ENCODE results near the gene GARS1.
"Not testable (repeated sequence)": the region's sequence is repeated elsewhere in the genome, so short reads cannot be mapped to it uniquely, and the experiment has no call there.

Gene GARS1

GRCh38 chr7:30575910-30576309, 18.8 kb upstream of the GARS1 start:
- DNase-seq (ENCODE audit: low spot score) = no peak

DNA sequence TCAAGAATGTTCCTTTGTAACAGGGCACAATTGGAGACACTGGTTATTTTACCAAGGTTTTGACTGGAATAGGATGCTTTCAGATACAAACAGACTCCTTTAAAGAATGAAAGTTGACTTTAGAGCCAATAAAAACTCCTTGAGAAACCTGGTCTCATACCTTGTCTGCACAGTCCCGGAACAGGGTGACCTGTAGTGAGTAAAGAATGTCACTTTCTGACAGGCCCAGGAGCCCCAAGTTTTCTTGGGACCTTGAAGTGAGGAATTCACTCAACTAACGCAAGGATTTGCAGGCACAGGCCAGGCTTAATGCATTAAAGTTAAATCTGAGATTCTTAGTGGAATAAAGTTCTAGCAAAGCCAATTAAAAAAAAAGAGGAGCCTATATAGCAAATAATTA, 11.5 kb upstream of the GARS1 start:
- DNase-seq (ENCODE audit: low spot score) = no peak

DNA sequence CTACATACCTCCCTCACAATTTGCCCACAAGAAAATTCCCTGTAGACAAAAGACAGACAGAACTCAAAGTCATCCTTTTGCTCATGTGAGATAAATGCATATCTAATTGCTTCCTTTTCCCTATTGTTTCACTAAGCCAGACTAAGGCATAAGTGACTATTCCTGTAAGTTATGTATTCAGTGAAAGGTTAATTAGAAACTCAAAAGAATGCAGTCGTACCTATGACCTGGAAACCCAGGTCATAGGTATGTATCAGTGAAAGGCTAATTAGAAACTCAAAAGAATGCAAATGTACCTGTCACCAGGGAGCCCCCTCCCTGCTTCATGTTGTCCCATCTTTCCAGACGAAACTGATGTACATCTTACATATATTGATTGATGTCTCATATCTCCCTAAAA, 10.3 kb upstream of the GARS1 start:
- DNase-seq (ENCODE audit: low spot score) = peak; percentile 48

GRCh38 chr7:30584965-30585364, 9.7 kb upstream of the GARS1 start:
- DNase-seq (ENCODE audit: low spot score) = no peak

DNA sequence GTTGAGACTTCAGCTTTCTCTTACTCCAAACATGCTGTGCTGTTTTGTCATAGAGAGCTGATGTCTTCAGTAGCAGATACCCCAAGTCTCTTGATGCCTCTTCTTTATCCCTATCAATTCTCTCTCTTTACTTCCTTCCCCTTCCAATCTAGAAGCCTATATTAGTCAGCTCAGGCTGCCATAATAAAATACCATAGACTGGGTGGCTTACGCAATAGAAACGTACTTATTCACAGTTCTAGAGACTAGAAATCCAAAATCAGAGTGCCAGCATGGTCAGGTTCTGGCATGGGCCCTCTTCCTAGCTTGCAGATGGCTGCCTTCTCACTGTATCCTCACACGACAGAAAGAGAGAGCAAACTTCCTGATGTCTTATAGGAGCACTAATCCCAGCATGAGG, 9.0 kb upstream of the GARS1 start:
- DNase-seq (ENCODE audit: low spot score) = no peak

DNA sequence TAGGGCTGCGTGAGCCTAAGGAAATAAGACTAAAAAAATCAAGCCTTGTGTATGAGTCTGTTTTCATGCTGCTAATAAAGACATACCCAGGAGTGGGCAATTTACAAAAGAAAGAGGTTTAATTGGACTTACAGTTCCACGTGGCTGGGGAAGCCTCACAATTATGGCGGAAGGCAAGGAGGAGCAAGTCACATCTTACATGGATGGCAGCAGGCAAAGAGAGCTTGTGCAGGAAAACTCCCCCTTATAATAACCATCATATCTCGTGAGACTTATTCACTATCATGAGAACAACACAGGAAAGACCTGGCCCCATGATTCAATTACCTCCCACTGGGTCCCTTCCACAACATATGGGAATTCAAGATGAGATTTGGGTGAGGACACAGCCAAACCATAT, 7.1 kb upstream of the GARS1 start:
- DNase-seq (ENCODE audit: low spot score) = not testable (repeated sequence)

GRCh38 chr7:30589111-30589510, 5.6 kb upstream of the GARS1 start:
- no peak for DNase-seq (ENCODE audit: low spot score)

- DNase-seq (ENCODE audit: low spot score) = peak; percentile 94
Observed at GRCh38 chr7:30594048-30594539, 584 bp upstream of the GARS1 start.

GRCh38 chr7:30595436-30596013, 847 bp downstream of the GARS1 start:
- DNase-seq (ENCODE audit: low spot score) = peak; percentile 9

DNA sequence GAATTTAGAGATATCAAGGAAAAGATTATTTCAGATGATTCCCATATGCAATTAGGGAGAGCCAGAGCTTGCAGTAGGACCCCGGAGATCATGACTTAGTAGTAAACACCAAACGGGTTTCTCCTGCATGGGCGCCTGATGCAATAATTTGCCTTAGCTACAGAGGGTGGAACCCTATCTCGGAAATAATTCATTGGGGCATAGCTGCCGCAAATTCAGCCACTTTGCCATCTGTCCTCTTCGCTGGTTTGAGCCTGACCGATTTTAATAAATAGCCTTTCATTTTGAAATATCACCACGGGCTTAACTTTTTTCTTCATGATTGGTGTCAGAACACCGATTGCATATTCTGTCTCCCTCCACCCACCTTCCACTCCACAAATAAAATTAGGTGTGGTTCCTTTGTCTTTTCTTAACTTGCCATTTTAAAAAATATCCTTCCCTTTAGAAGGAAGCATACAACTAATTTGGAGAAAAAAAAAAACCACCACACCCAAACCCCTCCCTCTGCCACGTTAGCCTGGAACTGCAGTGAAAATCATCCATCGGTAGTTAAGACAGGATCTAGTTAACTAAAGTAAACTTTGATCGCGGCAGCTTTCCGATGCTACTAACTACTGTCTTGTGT, 1.4 kb downstream of the GARS1 start:
- peak; percentile 33 for DNase-seq (ENCODE audit: low spot score)

- DNase-seq (ENCODE audit: low spot score) = no peak
Observed at GRCh38 chr7:30596721-30597120, 2.0 kb downstream of the GARS1 start.

DNA sequence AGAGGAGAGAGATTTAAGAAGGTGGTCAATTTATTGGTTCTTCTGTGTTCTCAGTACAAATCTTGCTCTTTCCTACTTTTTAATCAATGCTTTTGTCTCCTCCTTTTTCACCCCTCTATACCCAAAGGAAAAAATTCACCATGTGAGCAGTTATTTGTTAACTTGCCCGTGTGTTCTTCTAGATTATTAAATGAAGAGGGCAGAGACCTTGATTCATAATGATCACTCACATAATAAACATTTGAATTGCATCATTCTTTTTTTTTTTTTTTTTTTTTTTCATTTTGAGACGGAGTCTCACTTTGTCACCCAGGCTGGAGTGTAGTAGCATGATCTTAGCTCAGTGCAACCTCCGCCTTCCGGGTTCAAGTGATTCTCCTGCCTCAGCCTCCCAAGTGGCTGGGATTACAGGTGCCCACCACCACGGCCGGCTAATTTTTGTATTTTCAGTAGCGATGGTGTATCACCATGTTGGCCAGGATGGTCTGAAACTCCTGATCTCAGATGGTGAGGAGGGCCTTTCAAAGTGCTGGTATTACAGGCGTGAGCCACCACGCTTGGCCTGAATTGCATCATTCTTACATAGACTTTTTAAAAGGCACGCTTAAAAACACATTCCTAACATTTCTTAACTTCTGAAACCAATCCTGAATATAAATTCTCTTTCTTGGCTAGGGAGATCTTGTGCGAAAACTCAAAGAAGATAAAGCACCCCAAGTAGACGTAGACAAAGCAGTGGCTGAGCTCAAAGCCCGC, 3.6 kb downstream of the GARS1 start:
- DNase-seq (ENCODE audit: low spot score) = peak; percentile 19

- DNase-seq (ENCODE audit: low spot score) = no peak
Observed at GRCh38 chr7:30604901-30605300, 10.2 kb downstream of the GARS1 start.

- no peak for DNase-seq (ENCODE audit: low spot score)
Observed at GRCh38 chr7:30605832-30606231, 11.2 kb downstream of the GARS1 start.

GRCh38 chr7:30612658-30613265, 18.1 kb downstream of the GARS1 start:
- DNase-seq (ENCODE audit: low spot score) = no peak

DNA sequence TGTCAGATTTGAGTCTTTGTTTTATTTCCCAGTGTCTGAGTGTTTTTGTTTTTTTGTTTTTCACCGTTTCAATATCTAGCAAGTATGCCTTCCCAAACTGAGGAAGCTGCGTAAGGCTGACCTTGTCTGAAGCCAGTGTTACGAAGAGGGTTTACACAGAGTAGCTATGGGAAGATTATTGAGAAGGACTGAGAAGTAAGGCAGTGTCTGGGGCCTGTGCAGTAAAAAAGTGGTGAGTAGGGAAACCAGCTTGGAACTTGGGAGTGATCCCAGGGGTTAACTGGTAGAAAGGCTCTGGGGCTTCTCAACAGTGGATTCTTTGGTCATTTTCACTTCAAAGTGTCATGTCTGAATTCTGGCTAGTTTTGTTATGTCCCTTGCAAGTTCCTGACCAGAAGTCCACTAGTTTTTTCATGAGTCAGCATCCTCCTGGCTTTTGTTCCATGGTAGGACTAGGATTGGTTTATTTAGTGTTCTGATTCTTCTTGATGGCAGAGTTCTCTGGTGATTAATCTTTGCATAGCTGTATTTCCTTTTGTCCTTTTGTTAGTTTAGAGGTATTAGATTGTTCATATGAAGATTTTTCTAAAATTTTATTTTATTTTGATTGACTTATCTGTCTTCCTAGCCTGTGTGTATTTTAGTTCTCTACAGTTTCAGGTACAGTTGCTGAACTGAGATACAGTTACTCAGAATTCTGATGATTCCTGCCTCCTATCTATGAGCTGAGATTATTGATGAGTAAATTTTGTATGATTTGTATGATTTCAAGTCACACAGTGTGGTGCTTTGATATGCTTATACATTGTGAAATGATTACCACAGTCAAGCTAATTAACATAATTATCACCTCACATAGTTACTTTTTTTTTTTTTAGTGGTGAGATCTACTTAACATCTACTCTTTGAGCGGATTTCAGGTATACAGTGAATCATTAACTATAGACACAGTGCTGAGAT, 19.0 kb downstream of the GARS1 start:
- peak; percentile 20 for DNase-seq (ENCODE audit: low spot score)

- DNase-seq (ENCODE audit: low spot score) = no peak
Observed at GRCh38 chr7:30616318-30616717, 21.6 kb downstream of the GARS1 start.

DNA sequence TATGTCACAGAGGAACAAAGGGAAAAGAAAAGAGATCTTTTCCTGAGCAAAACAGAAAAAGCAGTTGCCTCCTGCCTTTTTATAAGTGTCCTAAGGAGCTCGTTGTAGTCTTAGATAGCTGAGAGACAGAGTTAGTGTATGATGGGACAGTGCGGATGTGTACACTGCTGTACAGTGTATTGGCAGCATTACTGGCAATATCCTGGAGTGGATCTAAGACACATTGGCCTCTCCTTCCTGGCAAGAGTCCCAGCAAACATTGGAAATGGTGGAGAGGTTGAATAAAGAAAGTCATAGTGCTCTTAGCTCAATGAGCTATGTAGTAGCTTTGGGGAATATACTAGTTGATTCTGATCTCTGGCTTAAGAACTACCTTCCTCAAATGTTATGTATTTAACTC, 22.7 kb downstream of the GARS1 start:
- no peak for DNase-seq (ENCODE audit: low spot score)

GRCh38 chr7:30618080-30618676, 23.5 kb downstream of the GARS1 start:
- DNase-seq (ENCODE audit: low spot score) = no peak

- DNase-seq (ENCODE audit: low spot score) = no peak
Observed at GRCh38 chr7:30618961-30619360, 24.3 kb downstream of the GARS1 start.

- DNase-seq (ENCODE audit: low spot score) = no peak
Observed at GRCh38 chr7:30625283-30625682, 30.6 kb downstream of the GARS1 start.
